Panc1 (cell line): Measurements from ENCODE around the gene CNPY3. TPM values are rescaled to one million over a fixed set of nuclear protein-coding genes. Genes with fewer than 3 reads are reported as not detected.
"Not testable (repeated sequence)": the region's sequence is repeated elsewhere in the genome, so short reads cannot be mapped to it uniquely, and the experiment has no call there.

Experiments used
- ATAC-seq: fragments of 200-7000 bp; cut with Tn5 transposase; 2 replicates; pipeline ENCODE4 v1.9.1; 2020; ENCODE audit warnings: mild to moderate bottlenecking, moderate library complexity
- BruUV-seq: library from RNA; stranded (reverse); fragments of 400-500 nt; replicated peaks from 2 replicates; lab custom pipeline; 2021; lab: Mats Ljungman, UMichigan
- CTCF ChIA-PET: fragments of 300-600 bp; sonication (Branson Sonifier 250); formaldehyde crosslinking; loops from one replicate; lab custom pipeline; 2022; ENCODE audit warnings: antibody characterized with exemption; lab: Charles Lee
- POLR2A ChIA-PET: fragments of 300-600 bp; sonication (Branson Sonifier 250); formaldehyde crosslinking; loops from one replicate; lab custom pipeline; 2022; ENCODE audit warnings: antibody characterized with exemption; lab: Charles Lee
- DNase-seq: peaks from one replicate; pipeline ENCODE4 v3.0.0-alpha.2; 2010; ENCODE audit warnings: low read depth, low spot score
- H3K27ac ChIP-seq: 2 replicates; pipeline ENCODE4 v1.5.1; 2011; ENCODE audit warnings: mild to moderate bottlenecking, low read length, inconsistent platforms
- H3K27me3 ChIP-seq: fragments of 200-500 bp; sonication (Bioruptor generic); 2 replicates; pipeline ENCODE4 v1.6.0; 2014; ENCODE audit warnings: low read length, inconsistent platforms; ENCODE audit not compliant: control insufficient read depth, insufficient read depth
- H3K36me3 ChIP-seq: fragments of 200-500 bp; sonication (Bioruptor generic); 2 replicates; pipeline ENCODE4 v1.5.1; 2014; ENCODE audit warnings: inconsistent platforms, mild to moderate bottlenecking, low read length, moderate library complexity; ENCODE audit not compliant: control insufficient read depth, insufficient read depth
- H3K4me1 ChIP-seq: 2 replicates; pipeline ENCODE4 v1.5.1; 2011; ENCODE audit warnings: inconsistent platforms, mild to moderate bottlenecking, low read length, moderate library complexity; ENCODE audit not compliant: control insufficient read depth, insufficient read depth
- H3K4me3 ChIP-seq, 2 experiments: 2 replicates each; pipeline ENCODE4 v1.5.1; 2011 to 2012; ENCODE audit warnings: low read depth in 2 of 2, low read length in 2 of 2, mild to moderate bottlenecking in 2 of 2, inconsistent platforms in 1 of 2, moderate library complexity in 1 of 2
- H3K9me3 ChIP-seq: fragments of 200-500 bp; sonication (Bioruptor generic); 2 replicates; pipeline ENCODE4 v1.5.1; 2014; ENCODE audit warnings: low read depth, mild to moderate bottlenecking, inconsistent platforms, low read length, moderate library complexity; ENCODE audit not compliant: control insufficient read depth, insufficient read depth
- CTCF ChIP-seq: fragments of 450-650 bp; IDR thresholded peaks from 2 replicates; pipeline ENCODE4 v1.5.1; 2017; ENCODE audit warnings: mild to moderate bottlenecking
- POLR2AphosphoS5 ChIP-seq: IDR thresholded peaks from 2 replicates; pipeline ENCODE4 v1.6.1; 2012; ENCODE audit warnings: mild to moderate bottlenecking, low read depth, low read length, moderate library complexity
- REST ChIP-seq, 2 experiments: IDR thresholded peaks; 2 replicates each; pipeline ENCODE4 v1.6.1; 2011 to 2012; ENCODE audit warnings: low read depth in 2 of 2, control low read depth in 1 of 2, low read length in 1 of 2, mild to moderate bottlenecking in 1 of 2, moderate library complexity in 1 of 2; ENCODE audit not compliant: insufficient read depth in 1 of 2
- SIN3A ChIP-seq: IDR thresholded peaks from 2 replicates; pipeline ENCODE4 v1.6.1; 2012; ENCODE audit warnings: low read depth, mild to moderate bottlenecking, low read length, moderate library complexity, borderline replicate concordance; ENCODE audit not compliant: insufficient read depth
- TCF7L2 ChIP-seq: IDR thresholded peaks from 2 replicates; pipeline ENCODE4 v1.6.1; 2011; ENCODE audit warnings: mild to moderate bottlenecking, low read depth, low read length, inconsistent platforms
- in situ Hi-C: cut with HindIII; loops from 2 replicates; pipeline ENCODE4 v1.10.0; 2016; ENCODE audit warnings: low sequenced_read_pairs, low pct_unique_long_range_greater_than_20kb
- intact Hi-C: fragments of 100-400 bp; cut with micrococcal nuclease; formaldehyde crosslinking; loops from one replicate; pipeline ENCODE4 v1.10.0; 2022; ENCODE audit not compliant: unreplicated experiment
- total RNA-seq: library from RNA; stranded (reverse); gene quantifications from one replicate; pipeline ENCODE4 v1.2.1, GENCODE V29; 2021; ENCODE audit not compliant: unreplicated experiment

The CNPY3 gene
- total RNA-seq, 1 experiment from 2014 or later, result 72.8 TPM

GRCh38 chr6:42899871-42900270 is 29.4 kb upstream of the CNPY3 start:
- H3K36me3 ChIP-seq, result no peaks in the 10 kb centered on the region
- ChIA-PET POLR2A (interaction anchor here (0.6 kb wide), 1 partner anchor 215 kb away, joined by 3 read pairs; no protein-coding TSS in a partner anchor), CTCF (no interaction called here)
- no peaks in the 10 kb centered on the region for H3K27me3 ChIP-seq
- ATAC-seq (no peak), DNase-seq (no peak)
- peaks cover 5% of the 10 kb centered on the region for H3K4me1 ChIP-seq
- H3K9me3 ChIP-seq, result no peaks in the 10 kb centered on the region
- TF ChIP-seq TCF7L2 (no peak), CTCF (no peak), POLR2AphosphoS5 (no peak), REST (IDR thresholded peaks at IDR 0.05; ENCODE audit: insufficient read depth in 1 of 2, low read depth in 2 of 2, low read length in 1 of 2) (no peak), SIN3A (no peak)
- intact Hi-C loops (loop anchor here (5.0 to 10.0 kb wide), 3 partner anchors 65 to 245 kb away; partner anchors contain the start of genes GNMT, KLHDC3 and MEA1), in situ Hi-C loops (no loop called here)
- BruUV-seq, result no TSS peak
- H3K27ac ChIP-seq, result no peak overlapping the region
- no peak overlapping the region for H3K4me3 ChIP-seq

- H3K4me1 ChIP-seq, result peaks cover 5% of the 10 kb centered on the region
- ChIA-PET CTCF (interaction anchor here (0.8 to 1.0 kb wide), 2 partner anchors 112 to 119 kb away, joined by 3 read pairs; partner anchors contain the start of genes KLHDC3 and MEA1), POLR2A (no interaction called here)
- BruUV-seq, result no TSS peak
- in situ Hi-C loops (no loop called here), intact Hi-C loops (loop anchor here (5.0 to 10.0 kb wide), 3 partner anchors 63 to 243 kb away; partner anchors contain the start of genes GNMT, KLHDC3 and MEA1)
- no peaks in the 10 kb centered on the region for H3K27me3 ChIP-seq
- peak; percentile 72 for DNase-seq
- ATAC-seq, result peak; percentile 97
- H3K4me3 ChIP-seq, result peak overlapping the region in 1 of 2 experiments; percentile 23; a peak in 2 of 4 replicates
- peak; percentile 92 for TF ChIP-seq CTCF
- TF ChIP-seq TCF7L2, result no peak
- TF ChIP-seq POLR2AphosphoS5, result no peak
- 0 out of 2 replicates have a peak overlapping the region, but pooled peaks have one; percentile 29 for H3K27ac ChIP-seq
- H3K9me3 ChIP-seq, result no peaks in the 10 kb centered on the region
- no peaks in the 10 kb centered on the region for H3K36me3 ChIP-seq
Measured at GRCh38 chr6:42901538-42901957, 27.7 kb upstream of the CNPY3 start.

- POLR2A ChIA-PET, ATAC-seq, H3K9me3 ChIP-seq, in situ Hi-C loops, BruUV-seq, H3K4me1 ChIP-seq, CTCF ChIA-PET, H3K36me3 ChIP-seq, H3K27me3 ChIP-seq, DNase-seq, H3K27ac ChIP-seq: not testable (repeated sequence)
- intact Hi-C loops, result loop anchor here (5.0 to 10.0 kb wide), 3 partner anchors 62 to 242 kb away; partner anchors contain the start of genes GNMT, KLHDC3 and MEA1
- H3K4me3 ChIP-seq, result peak overlapping the region in 1 of 2 experiments; percentile 11; a peak in 1 of 4 replicates
Measured at GRCh38 chr6:42902429-42903263, 26.6 kb upstream of the CNPY3 start.
